Immature natural killer cell (primary cell): ENCODE measurements around the gene KRT9. TPM values are rescaled to one million over a fixed set of nuclear protein-coding genes. Genes with fewer than 3 reads are reported as not detected.
A peak's percentile ranks its signal among the peaks of the same experiment; 100 is the strongest.
"Not testable (repeated sequence)": the region's sequence is repeated elsewhere in the genome, so short reads cannot be mapped to it uniquely, and the experiment has no call there.

Source experiments
- DNase-seq, 3 donors: peaks; one replicate each; pipeline ENCODE4 v3.0.0; 2022; ENCODE audit warnings: mixed read lengths in 1 of 3
- H3K27ac Mint-ChIP-seq, 6 donors: one replicate each; pipeline ENCODE4 v1.8.0; 2020; ENCODE audit warnings: mixed read lengths in 6 of 6, mild to moderate bottlenecking in 5 of 6, inconsistent platforms in 4 of 6, moderate library complexity in 3 of 6
- H3K27me3 Mint-ChIP-seq, 3 donors: one replicate each; pipeline ENCODE4 v1.8.0; 2020 to 2021; ENCODE audit warnings: low read depth in 3 of 3, mild to moderate bottlenecking in 3 of 3, mixed read lengths in 3 of 3, moderate library complexity in 3 of 3, inconsistent platforms in 1 of 3
- H3K36me3 Mint-ChIP-seq, 3 donors: one replicate each; pipeline ENCODE4 v1.8.0; 2020; ENCODE audit warnings: mixed read lengths in 3 of 3, inconsistent platforms in 2 of 3, mild to moderate bottlenecking in 2 of 3
- H3K4me1 Mint-ChIP-seq, 2 donors: one replicate each; pipeline ENCODE4 v1.8.0; 2020; ENCODE audit warnings: inconsistent platforms in 2 of 2, mild to moderate bottlenecking in 2 of 2, mixed read lengths in 2 of 2, moderate library complexity in 1 of 2
- H3K4me3 Mint-ChIP-seq, 5 donors: one replicate each; pipeline ENCODE4 v1.8.0; 2020; ENCODE audit warnings: mild to moderate bottlenecking in 5 of 5, mixed read lengths in 5 of 5, inconsistent platforms in 3 of 5, moderate library complexity in 3 of 5
- H3K9me3 Mint-ChIP-seq, 6 donors: one replicate each; pipeline ENCODE4 v1.8.0; 2020; ENCODE audit warnings: mild to moderate bottlenecking in 6 of 6, mixed read lengths in 6 of 6, inconsistent platforms in 4 of 6, moderate library complexity in 3 of 6
- polyA plus RNA-seq, 3 donors: library from polyadenylated mRNA; unstranded; fragments of 300-500 nt; fragmentation: Illumina TruSeq; gene quantifications; one replicate each; pipeline ENCODE4 v1.2.3, GENCODE V29; 2021

Gene KRT9
- not detected for polyA plus RNA-seq

GRCh38 chr17:41571561-41572434 is at the start of gene KRT9:
KRT9 (minus strand) TSS chr17:41572059; CDS start chr17:41571992, 67 bp downstream.
- Mint-ChIP-seq H3K9me3 (peaks cover 0 to 18% (median 6%) of the 10 kb centered on the region in 6 donors), H3K36me3 (no peaks in the 10 kb centered on the region), H3K4me3 (no peak within 1 kb of the TSS), H3K27me3 (peaks cover 3 to 17% (median 6%) of the 10 kb centered on the region in 3 donors), H3K27ac (peak within 1 kb of the TSS in 1 of 6 donors; percentile 12), H3K4me1 (peaks cover 9 to 18% of the 10 kb centered on the region in 2 donors)
- DNase-seq = no peak

- DNase-seq, H3K9me3 Mint-ChIP-seq, H3K36me3 Mint-ChIP-seq, H3K27ac Mint-ChIP-seq, H3K27me3 Mint-ChIP-seq, H3K4me3 Mint-ChIP-seq, H3K4me1 Mint-ChIP-seq: not testable (repeated sequence)
Measured at GRCh38 chr17:41621435-41621817, 49.6 kb upstream of the KRT9 start.

DNA sequence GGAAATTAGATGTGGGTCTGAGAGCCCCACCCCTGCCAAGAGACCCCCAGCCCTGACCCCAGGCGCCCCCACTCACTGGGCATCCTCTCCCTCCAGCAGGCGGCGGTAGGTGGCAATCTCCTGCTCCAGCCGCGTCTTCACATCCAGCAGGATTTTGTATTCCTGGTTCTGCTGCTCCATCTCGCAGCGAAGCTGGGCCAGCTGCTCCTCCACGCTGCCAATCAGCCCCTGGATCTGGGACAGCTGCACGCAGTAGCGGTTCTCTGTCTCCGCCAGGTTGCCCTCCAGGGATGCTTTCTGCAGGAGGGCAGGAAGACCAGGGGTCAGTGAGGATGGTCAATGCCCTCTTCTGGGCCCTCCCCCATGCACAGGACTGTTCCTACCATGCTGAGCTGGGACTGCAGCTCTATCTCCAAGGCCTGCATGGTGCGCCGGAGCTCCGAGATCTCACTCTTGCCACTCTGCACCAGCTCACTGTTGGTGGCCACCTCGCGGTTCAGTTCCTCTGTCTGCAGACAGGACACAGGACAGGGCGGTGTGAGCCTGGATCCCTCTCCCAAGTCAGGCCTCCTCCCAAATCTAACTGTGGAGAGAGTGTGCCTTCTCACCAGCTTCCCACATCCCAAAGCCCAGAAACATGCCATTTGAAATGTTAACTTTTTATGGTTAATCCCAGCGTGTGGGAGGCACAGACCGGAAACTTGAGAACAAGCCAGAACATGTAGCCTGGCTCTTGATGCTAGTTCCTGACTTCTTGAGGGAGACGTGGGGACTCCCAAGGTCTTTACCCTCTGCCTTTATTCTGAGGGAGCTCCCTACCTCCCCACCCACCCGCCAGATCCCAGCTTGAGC is 49.0 kb upstream of the KRT9 start:
- Mint-ChIP-seq H3K4me1 (no peaks in the 10 kb centered on the region), H3K4me3 (no peak overlapping the region), H3K27ac (no peak overlapping the region), H3K27me3 (no peaks in the 10 kb centered on the region), H3K9me3 (no peaks in the 10 kb centered on the region), H3K36me3 (no peaks in the 10 kb centered on the region)
- DNase-seq = no peak

DNA sequence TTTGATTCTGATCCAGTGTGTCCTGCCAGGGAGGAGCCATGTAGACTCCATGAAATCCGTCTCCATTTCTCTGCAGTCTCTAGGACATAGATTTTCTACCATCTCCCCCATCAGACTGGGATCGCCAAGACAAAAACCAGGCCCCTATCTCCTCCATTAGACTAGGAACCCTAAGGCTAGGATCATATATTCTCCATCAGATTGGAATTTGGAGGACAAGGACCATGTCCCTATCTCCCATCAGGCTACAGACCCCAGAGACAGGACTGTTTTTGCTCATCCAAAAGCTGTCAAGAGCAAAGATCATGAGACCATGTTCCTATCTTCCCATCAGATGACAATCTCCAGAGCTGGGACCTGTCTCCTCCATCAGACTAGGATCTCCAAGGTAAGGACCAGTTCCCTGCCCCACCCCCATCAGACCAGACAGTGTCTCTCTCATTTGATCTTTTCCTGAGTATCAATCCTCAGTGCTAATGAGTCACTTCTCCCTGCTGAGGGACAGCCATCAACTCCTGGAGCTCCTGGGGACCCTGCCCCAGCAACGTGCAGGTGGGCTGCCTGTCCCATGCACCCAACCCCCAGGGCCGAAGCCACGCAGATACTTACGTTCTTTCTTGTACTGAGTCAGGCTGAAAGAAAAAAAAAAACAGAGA is 48.2 kb upstream of the KRT9 start:
- not testable (repeated sequence) for H3K27ac Mint-ChIP-seq, H3K36me3 Mint-ChIP-seq, H3K4me3 Mint-ChIP-seq, H3K9me3 Mint-ChIP-seq, DNase-seq, H3K27me3 Mint-ChIP-seq, H3K4me1 Mint-ChIP-seq

DNA sequence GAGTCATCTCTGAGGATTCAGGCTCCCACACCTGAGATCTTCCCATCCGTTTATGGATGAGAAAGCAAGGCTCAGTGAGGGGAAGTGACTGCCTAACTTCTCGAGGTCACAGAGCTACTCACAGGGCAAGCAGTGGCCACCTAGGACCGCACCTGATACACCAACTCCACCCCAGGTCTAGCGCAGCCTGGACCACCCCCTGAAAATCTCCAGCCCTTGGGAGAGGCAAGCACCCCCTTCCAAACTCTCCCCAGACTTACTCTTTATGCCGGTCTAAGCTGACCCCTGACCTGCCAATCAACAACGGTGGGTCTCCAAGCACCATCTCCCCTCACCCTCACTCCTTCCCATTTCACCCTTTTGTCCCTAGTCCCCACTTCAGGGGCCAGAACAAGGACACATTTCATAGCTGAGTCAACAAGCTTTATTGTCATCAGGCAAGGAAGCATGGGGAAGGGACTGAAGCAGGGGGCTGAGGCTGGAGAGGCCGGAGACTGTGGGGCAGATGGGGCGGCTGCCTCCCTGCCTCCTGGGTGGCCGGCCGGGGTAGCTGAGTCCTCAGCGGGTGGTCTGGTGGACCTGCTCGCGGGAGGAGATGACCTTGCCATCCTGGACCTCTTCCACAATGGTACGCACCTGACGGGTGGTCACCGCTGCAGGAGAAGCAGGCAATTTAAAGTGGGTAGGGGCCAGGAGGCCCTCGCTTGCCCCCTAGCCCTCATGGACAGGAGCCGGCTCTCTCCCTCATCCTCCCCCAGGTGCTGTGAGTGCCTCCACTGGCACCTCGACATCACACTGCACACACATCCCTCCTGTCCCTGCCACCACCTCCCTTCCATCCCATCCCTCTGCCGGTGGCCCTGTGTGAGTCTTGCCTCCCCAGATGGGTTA is 47.4 kb upstream of the KRT9 start:
- H3K4me1 Mint-ChIP-seq = no peaks in the 10 kb centered on the region
- H3K4me3 Mint-ChIP-seq = no peak overlapping the region
- DNase-seq = no peak
- H3K36me3 Mint-ChIP-seq = no peaks in the 10 kb centered on the region
- H3K27me3 Mint-ChIP-seq = no peaks in the 10 kb centered on the region
- no peaks in the 10 kb centered on the region for H3K9me3 Mint-ChIP-seq
- H3K27ac Mint-ChIP-seq = no peak overlapping the region

GRCh38 chr17:41618341-41619035 is 46.6 kb upstream of the KRT9 start:
- Mint-ChIP-seq H3K36me3 (no peaks in the 10 kb centered on the region), H3K9me3 (no peaks in the 10 kb centered on the region), H3K27ac (no peak overlapping the region), H3K4me1 (no peaks in the 10 kb centered on the region), H3K27me3 (no peaks in the 10 kb centered on the region), H3K4me3 (no peak overlapping the region)
- no peak for DNase-seq

GRCh38 chr17:41617698-41618097 is 45.8 kb upstream of the KRT9 start:
- Mint-ChIP-seq H3K27me3 (no peaks in the 10 kb centered on the region), H3K27ac (no peak overlapping the region), H3K9me3 (no peaks in the 10 kb centered on the region), H3K36me3 (no peaks in the 10 kb centered on the region), H3K4me3 (no peak overlapping the region), H3K4me1 (no peaks in the 10 kb centered on the region)
- DNase-seq = no peak

GRCh38 chr17:41617136-41617535 is 45.3 kb upstream of the KRT9 start:
- DNase-seq = no peak
- Mint-ChIP-seq H3K4me3 (no peak overlapping the region), H3K9me3 (no peaks in the 10 kb centered on the region), H3K27me3 (peaks cover 0 to 1% (median 0%) of the 10 kb centered on the region in 3 donors), H3K4me1 (no peaks in the 10 kb centered on the region), H3K36me3 (no peaks in the 10 kb centered on the region), H3K27ac (no peak overlapping the region)

DNA sequence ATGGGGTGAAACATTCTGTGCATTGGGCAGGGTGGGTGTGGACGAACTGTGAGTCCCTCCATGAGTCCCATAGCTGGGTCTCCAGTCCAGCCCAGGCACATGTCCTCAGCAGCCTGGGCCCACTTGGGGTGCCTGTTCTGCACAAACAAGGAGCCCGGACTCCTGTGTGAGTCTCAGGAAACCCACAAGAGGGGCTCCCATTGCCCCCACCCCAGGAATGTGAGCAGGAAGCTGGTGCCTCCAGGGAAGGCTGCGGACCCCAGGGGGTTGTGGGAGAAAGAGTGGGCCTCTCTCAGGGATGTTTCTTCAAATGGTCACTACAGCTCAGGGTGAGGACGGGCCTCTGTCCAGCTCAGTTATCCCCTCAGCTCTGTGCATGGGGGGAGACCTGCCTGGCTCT is 44.6 kb upstream of the KRT9 start:
- H3K27ac Mint-ChIP-seq, H3K9me3 Mint-ChIP-seq, DNase-seq, H3K36me3 Mint-ChIP-seq, H3K4me1 Mint-ChIP-seq, H3K4me3 Mint-ChIP-seq, H3K27me3 Mint-ChIP-seq: not testable (repeated sequence)

- H3K4me3 Mint-ChIP-seq = no peak overlapping the region
- no peak overlapping the region for H3K27ac Mint-ChIP-seq
- H3K4me1 Mint-ChIP-seq = no peaks in the 10 kb centered on the region
- no peaks in the 10 kb centered on the region for H3K9me3 Mint-ChIP-seq
- H3K36me3 Mint-ChIP-seq = no peaks in the 10 kb centered on the region
- H3K27me3 Mint-ChIP-seq = peaks cover 0 to 3% (median 0%) of the 10 kb centered on the region in 3 donors
- no peak for DNase-seq
Measured at GRCh38 chr17:41615454-41615853, 43.6 kb upstream of the KRT9 start.

- not testable (repeated sequence) for DNase-seq, H3K27ac Mint-ChIP-seq, H3K27me3 Mint-ChIP-seq, H3K4me3 Mint-ChIP-seq, H3K9me3 Mint-ChIP-seq, H3K4me1 Mint-ChIP-seq, H3K36me3 Mint-ChIP-seq
Measured at GRCh38 chr17:41614767-41615166, 42.9 kb upstream of the KRT9 start.

DNA sequence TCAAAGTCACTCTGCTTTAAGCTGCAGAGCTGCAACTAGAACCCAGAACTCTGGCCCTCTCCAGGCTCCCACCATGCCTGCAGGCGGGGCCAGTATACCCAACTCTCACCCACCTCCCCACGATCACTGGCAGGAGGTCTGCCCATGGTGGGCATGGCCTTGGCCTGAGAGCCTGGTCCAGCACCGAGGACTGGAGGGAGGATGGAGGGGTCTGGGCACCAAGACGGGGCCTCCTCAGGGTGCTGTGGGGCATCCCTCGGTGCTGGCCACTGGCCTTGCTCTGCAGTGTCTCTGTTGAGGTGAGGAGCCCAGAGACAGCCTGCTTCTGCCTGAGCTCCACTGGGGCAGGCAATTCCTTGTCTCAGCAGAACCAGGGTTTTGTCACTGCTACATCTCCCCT is 42.2 kb upstream of the KRT9 start:
- H3K27ac Mint-ChIP-seq = no peak overlapping the region
- no peaks in the 10 kb centered on the region for H3K4me1 Mint-ChIP-seq
- no peak overlapping the region for H3K4me3 Mint-ChIP-seq
- no peak for DNase-seq
- H3K36me3 Mint-ChIP-seq = no peaks in the 10 kb centered on the region
- H3K9me3 Mint-ChIP-seq = no peaks in the 10 kb centered on the region
- H3K27me3 Mint-ChIP-seq = peaks cover 0 to 4% (median 3%) of the 10 kb centered on the region in 3 donors
